Neural cell (in vitro differentiated cells): ENCODE results near the gene YJEFN3. TPM values are rescaled to one million over a fixed set of nuclear protein-coding genes. Genes with fewer than 3 reads are reported as not detected.

Experiments
- H2AFZ ChIP-seq: fragments of 200-600, 300-800 bp; sonication (generic), shearing (Covaris generic); 2 replicates; pipeline ENCODE4 v1.6.0; 2014; ENCODE audit warnings: low read depth, mild to moderate bottlenecking, antibody characterized with exemption, low read length, moderate library complexity
- H3F3A ChIP-seq: fragments of 200-600 bp; shearing (Covaris generic); 2 replicates; pipeline ENCODE4 v1.6.1; 2016; ENCODE audit warnings: mild to moderate bottlenecking, moderate library complexity, mixed read lengths, antibody characterized with exemption, low read length; ENCODE audit not compliant: insufficient read depth, poor library complexity, severe bottlenecking
- H3K27ac ChIP-seq: fragments of 200-600, 300-800 bp; sonication (generic), shearing (Covaris generic); 2 replicates; pipeline ENCODE4 v1.5.1; 2014; ENCODE audit warnings: mild to moderate bottlenecking, low read length, moderate library complexity
- H3K27me3 ChIP-seq: fragments of 300-800, 200-600 bp; sonication (generic), shearing (Covaris generic); 2 replicates; pipeline ENCODE4 v1.6.0; 2014; ENCODE audit warnings: mild to moderate bottlenecking, low read depth, low read length, moderate library complexity; ENCODE audit not compliant: insufficient read depth
- H3K36me3 ChIP-seq: fragments of 300-800, 200-600 bp; sonication (generic), shearing (Covaris generic); 2 replicates; pipeline ENCODE4 v1.5.1; 2014; ENCODE audit warnings: mild to moderate bottlenecking, antibody characterized with exemption, low read length, moderate library complexity; ENCODE audit not compliant: insufficient read depth
- H3K4me2 ChIP-seq: fragments of 300-800, 200-600 bp; sonication (generic), shearing (Covaris generic); 2 replicates; pipeline ENCODE4 v1.6.0; 2014; ENCODE audit warnings: mild to moderate bottlenecking, low read length
- H3K4me3 ChIP-seq: fragments of 300-800, 200-600 bp; sonication (generic), shearing (Covaris generic); 2 replicates; pipeline ENCODE4 v1.5.1; 2014; ENCODE audit warnings: mild to moderate bottlenecking, low read length, moderate library complexity
- H3K79me2 ChIP-seq: fragments of 200-600 bp; shearing (Covaris generic); replicated peaks from 2 replicates; pipeline ENCODE4 v1.6.0; 2014; ENCODE audit warnings: mild to moderate bottlenecking, low read length, moderate library complexity; ENCODE audit not compliant: insufficient read depth
- H3K9ac ChIP-seq: fragments of 300-800, 200-600 bp; sonication (generic), shearing (Covaris generic); 2 replicates; pipeline ENCODE4 v1.6.1; 2016; ENCODE audit warnings: mild to moderate bottlenecking, low read length, mixed read lengths
- H3K9me2 ChIP-seq: fragments of 200-600 bp; shearing (Covaris generic); 2 replicates; pipeline ENCODE4 v1.6.1; 2016; ENCODE audit warnings: mild to moderate bottlenecking, low read length, mixed read lengths; ENCODE audit not compliant: insufficient read depth
- H3K9me3 ChIP-seq: fragments of 200-600, 300-800 bp; sonication (generic), shearing (Covaris generic); 2 replicates; pipeline ENCODE4 v1.6.1; 2016; ENCODE audit warnings: mild to moderate bottlenecking, mixed run types, low read length, moderate library complexity, mixed read lengths
- H4K20me1 ChIP-seq: fragments of 200-600 bp; shearing (Covaris generic); 2 replicates; pipeline ENCODE4 v1.6.1; 2016; ENCODE audit warnings: mild to moderate bottlenecking, mixed run types; ENCODE audit not compliant: insufficient read depth
- CTCF ChIP-seq: fragments of 450-650 bp; IDR thresholded peaks from 2 replicates; pipeline ENCODE4 v1.5.1; 2014; ENCODE audit warnings: antibody characterized with exemption, mild to moderate bottlenecking, moderate library complexity; ENCODE audit not compliant: poor library complexity, severe bottlenecking
- EP300 ChIP-seq: fragments of 450-650 bp; conservative IDR thresholded peaks from 2 replicates; pipeline ENCODE4 v1.6.1; 2014; ENCODE audit warnings: antibody characterized with exemption, mild to moderate bottlenecking, moderate library complexity; ENCODE audit not compliant: poor library complexity, severe bottlenecking
- EZH2 ChIP-seq: fragments of 200-600, 300-800 bp; shearing (Covaris generic), sonication (generic); IDR thresholded peaks from 2 replicates; pipeline ENCODE4 v1.6.1; 2014; ENCODE audit warnings: antibody characterized with exemption, low read length, borderline replicate concordance, mild to moderate bottlenecking; ENCODE audit not compliant: insufficient read depth, poor library complexity, severe bottlenecking
- MXI1 ChIP-seq: fragments of 450-650 bp; conservative IDR thresholded peaks from 2 replicates; pipeline ENCODE4 v1.6.1; 2014; ENCODE audit warnings: antibody characterized with exemption, mild to moderate bottlenecking; ENCODE audit not compliant: poor library complexity, severe bottlenecking
- RAD21 ChIP-seq: fragments of 450-650 bp; conservative IDR thresholded peaks from 2 replicates; pipeline ENCODE4 v1.6.1; 2014; ENCODE audit warnings: antibody characterized with exemption, mild to moderate bottlenecking, moderate library complexity
- REST ChIP-seq: IDR thresholded peaks from 2 replicates; pipeline ENCODE4 v1.6.1; 2012; ENCODE audit warnings: borderline replicate concordance
- SMC3 ChIP-seq: fragments of 450-650 bp; conservative IDR thresholded peaks from 2 replicates; pipeline ENCODE4 v1.6.1; 2014; ENCODE audit warnings: antibody characterized with exemption, mild to moderate bottlenecking, moderate library complexity; ENCODE audit not compliant: poor library complexity
- TAF1 ChIP-seq: IDR thresholded peaks from 2 replicates; pipeline ENCODE4 v1.6.1; 2012; ENCODE audit warnings: low read depth
- polyA plus RNA-seq: library from polyadenylated mRNA; depleted of rRNA; stranded (reverse); fragments of >200 nt; gene quantifications from 2 replicates; pipeline ENCODE4 v1.2.3, GENCODE V29; 2014

YJEFN3 gene
- polyA plus RNA-seq, 1 donor from 2014 or later = 26.9 TPM

GRCh38 chr19:19531951-19532805 lies 3.5 kb downstream of the YJEFN3 start:
- H3K27me3 ChIP-seq = no peaks in the 10 kb centered on the region
- no peaks in the 10 kb centered on the region for H3K9me2 ChIP-seq
- H3K9me3 ChIP-seq = no peaks in the 10 kb centered on the region
- no peaks in the 10 kb centered on the region for H3K36me3 ChIP-seq
- TF ChIP-seq RAD21 = peak; percentile 91
- peak; percentile 92 for TF ChIP-seq SMC3
- TF ChIP-seq MXI1 = peak; percentile 28
- TF ChIP-seq EZH2 = no peak
- TF ChIP-seq REST = no peak
- peak; percentile 92 for TF ChIP-seq CTCF
- H3K27ac ChIP-seq = no peak overlapping the region
- no peak overlapping the region for H3K4me2 ChIP-seq
- H2AFZ ChIP-seq = no peak overlapping the region
- no peaks in the 10 kb centered on the region for H3K79me2 ChIP-seq
- no peaks in the 10 kb centered on the region for H3F3A ChIP-seq
- no peak overlapping the region for H3K4me3 ChIP-seq
- no peak overlapping the region for H3K9ac ChIP-seq
- no peaks in the 10 kb centered on the region for H4K20me1 ChIP-seq

- no peaks in the 10 kb centered on the region for H3F3A ChIP-seq
- no peaks in the 10 kb centered on the region for H3K9me3 ChIP-seq
- H4K20me1 ChIP-seq = no peaks in the 10 kb centered on the region
- TF ChIP-seq CTCF = no peak
- no peak for TF ChIP-seq EP300
- TF ChIP-seq TAF1 = no peak
- no peak for TF ChIP-seq RAD21
- TF ChIP-seq SMC3 = no peak
- TF ChIP-seq EZH2 = no peak
- no peaks in the 10 kb centered on the region for H3K27me3 ChIP-seq
- no peak overlapping the region for H3K27ac ChIP-seq
- H3K4me2 ChIP-seq = no peak overlapping the region
- no peaks in the 10 kb centered on the region for H3K9me2 ChIP-seq
- H2AFZ ChIP-seq = no peak overlapping the region
- H3K79me2 ChIP-seq = no peaks in the 10 kb centered on the region
- H3K36me3 ChIP-seq = no peaks in the 10 kb centered on the region
- H3K4me3 ChIP-seq = no peak overlapping the region
- H3K9ac ChIP-seq = no peak overlapping the region
These were observed 4.3 kb downstream of the YJEFN3 start for GRCh38 chr19:19532806-19533701.
